Liver (tissue), 9 donors: ENCODE measurements around the gene COL4A1. TPM values are rescaled to one million over a fixed set of nuclear protein-coding genes. Genes with fewer than 3 reads are reported as not detected.

Experiments used
- DNase-seq: peaks from one replicate; pipeline ENCODE4 v3.0.0-alpha.2; 2017; ENCODE audit warnings: low spot score
- H3K27ac ChIP-seq, 2 donors: one replicate each; pipeline ENCODE4 v1.7.0; 2013; ENCODE audit warnings: inconsistent platforms in 2 of 2, low read length in 2 of 2, control low read depth in 1 of 2, low read depth in 1 of 2, mild to moderate bottlenecking in 1 of 2
- H3K27me3 ChIP-seq, 4 donors: one replicate each; pipeline versions ENCODE4 v1.6.1 to v1.7.0; 2013; ENCODE audit warnings: low read length in 3 of 4, inconsistent platforms in 1 of 4, mild to moderate bottlenecking in 1 of 4, moderate library complexity in 1 of 4; ENCODE audit not compliant: control insufficient read depth in 4 of 4, insufficient read depth in 4 of 4
- H3K36me3 ChIP-seq, 4 donors: one replicate each; pipeline versions ENCODE4 v1.6.1 to v1.7.0; 2013; ENCODE audit warnings: low read length in 3 of 4, mild to moderate bottlenecking in 3 of 4, low read depth in 1 of 4, moderate library complexity in 1 of 4; ENCODE audit not compliant: control insufficient read depth in 4 of 4, insufficient read depth in 3 of 4
- H3K4me1 ChIP-seq, 4 donors: one replicate each; pipeline versions ENCODE4 v1.6.1 to v1.7.0; 2013; ENCODE audit warnings: low read length in 3 of 4, mild to moderate bottlenecking in 3 of 4, moderate library complexity in 1 of 4; ENCODE audit not compliant: control insufficient read depth in 4 of 4, insufficient read depth in 4 of 4
- H3K4me3 ChIP-seq, 3 donors: one replicate each; pipeline versions ENCODE4 v1.6.1 to v1.7.0; 2013; ENCODE audit warnings: low read length in 3 of 3, control low read depth in 1 of 3, low read depth in 1 of 3, mild to moderate bottlenecking in 1 of 3
- H3K9ac ChIP-seq, 2 donors: one replicate each; pipeline ENCODE4 v1.7.0; 2013; ENCODE audit warnings: low read length in 2 of 2, mild to moderate bottlenecking in 2 of 2, moderate library complexity in 2 of 2, control low read depth in 1 of 2, low read depth in 1 of 2
- H3K9me3 ChIP-seq, 4 donors: one replicate each; pipeline versions ENCODE4 v1.6.1 to v1.7.0; 2013; ENCODE audit warnings: low read length in 3 of 4; ENCODE audit not compliant: control insufficient read depth in 4 of 4
- ATF3 ChIP-seq: IDR thresholded peaks from 2 replicates; pipeline ENCODE4 v1.6.1; 2016; ENCODE audit warnings: antibody characterized with exemption
- CTCF ChIP-seq: fragments of 150-350 bp; IDR thresholded peaks from 2 replicates; pipeline ENCODE4 v1.5.1; 2017; ENCODE audit warnings: improper control_type of control experiment, low read depth, low read length; ENCODE audit not compliant: missing input control
- FOXA1 ChIP-seq: IDR thresholded peaks from 2 replicates; pipeline ENCODE4 v1.6.1; 2016; ENCODE audit warnings: antibody characterized with exemption
- FOXA2 ChIP-seq: IDR thresholded peaks from 2 replicates; pipeline ENCODE4 v1.6.1; 2016; ENCODE audit warnings: antibody characterized with exemption
- GABPA ChIP-seq, 2 donors: IDR thresholded peaks in 1 of 2; conservative IDR thresholded peaks in 1 of 2; 2 replicates each; pipeline ENCODE4 v1.6.1; 2016; ENCODE audit warnings: antibody characterized with exemption in 2 of 2, mild to moderate bottlenecking in 1 of 2, moderate library complexity in 1 of 2
- HNF4A ChIP-seq, 2 donors: conservative IDR thresholded peaks; 2 replicates each; pipeline ENCODE4 v1.6.1; 2016; ENCODE audit warnings: antibody characterized with exemption in 2 of 2, mild to moderate bottlenecking in 2 of 2
- HNF4G ChIP-seq: IDR thresholded peaks from 2 replicates; pipeline ENCODE4 v1.6.1; 2016; ENCODE audit warnings: antibody characterized with exemption
- JUND ChIP-seq, 2 donors: IDR thresholded peaks; 2 replicates each; pipeline ENCODE4 v1.6.1; 2016; ENCODE audit warnings: antibody characterized with exemption in 2 of 2
- MAX ChIP-seq: IDR thresholded peaks from 2 replicates; pipeline ENCODE4 v1.6.1; 2016; ENCODE audit warnings: antibody characterized with exemption
- NR2F2 ChIP-seq: IDR thresholded peaks from 2 replicates; pipeline ENCODE4 v1.6.1; 2016; ENCODE audit warnings: antibody characterized with exemption
- RAD21 ChIP-seq, 2 donors: IDR thresholded peaks; 2 replicates each; pipeline ENCODE4 v1.6.1; 2016; ENCODE audit warnings: antibody characterized with exemption in 2 of 2, mild to moderate bottlenecking in 2 of 2
- RXRA ChIP-seq, 2 donors: IDR thresholded peaks; 2 replicates each; pipeline ENCODE4 v1.6.1; 2017 to 2018; ENCODE audit warnings: antibody characterized with exemption in 2 of 2, mild to moderate bottlenecking in 1 of 2
- SP1 ChIP-seq: IDR thresholded peaks from 2 replicates; pipeline ENCODE4 v1.6.1; 2018; ENCODE audit warnings: antibody characterized with exemption, mild to moderate bottlenecking
- TAF1 ChIP-seq: conservative IDR thresholded peaks from 2 replicates; pipeline ENCODE4 v1.6.1; 2016; ENCODE audit warnings: antibody characterized with exemption, mild to moderate bottlenecking
- YY1 ChIP-seq: IDR thresholded peaks from 2 replicates; pipeline ENCODE4 v1.6.1; 2016; ENCODE audit warnings: antibody characterized with exemption, mild to moderate bottlenecking
- ZBTB33 ChIP-seq: IDR thresholded peaks from 2 replicates; pipeline ENCODE4 v1.6.1; 2016; ENCODE audit warnings: antibody characterized with exemption
- WGBS: extraction: QIAGEN DNeasy Blood & Tissue Kit; methylation state at CpG from one replicate; pipeline ENCODE4 v1.1.7; 2013; 5-methylcytosine and 5-hydroxymethylcytosine counted together
- polyA plus RNA-seq, 2 donors: library from polyadenylated mRNA; stranded (reverse) in 1 of 2; unstranded in 1 of 2; fragments of 200-250 nt in 1 of 2; fragments of >200 nt in 1 of 2; fragmentation: Nextera tagmentation in 1 of 2; extraction: Ambion mirVana in 1 of 2; gene quantifications; one replicate each; pipeline versions ENCODE4 v1.2.1 to v1.2.3, GENCODE V29; 2013 to 2015
- total RNA-seq, 2 donors: library from RNA; depleted of rRNA; stranded (reverse); fragments of >200 nt; gene quantifications; one replicate each; pipeline ENCODE4 v1.2.3, GENCODE V29; 2014
- donor health status: healthy.
- donor health status: healthy.
- donor health status: healthy.
- donor health status: healthy.
- donor health status: healthy.

COL4A1 gene
- total and polyA plus RNA-seq, 4 donors: 5.0 to 68.5 (median 37.9) TPM

DNA sequence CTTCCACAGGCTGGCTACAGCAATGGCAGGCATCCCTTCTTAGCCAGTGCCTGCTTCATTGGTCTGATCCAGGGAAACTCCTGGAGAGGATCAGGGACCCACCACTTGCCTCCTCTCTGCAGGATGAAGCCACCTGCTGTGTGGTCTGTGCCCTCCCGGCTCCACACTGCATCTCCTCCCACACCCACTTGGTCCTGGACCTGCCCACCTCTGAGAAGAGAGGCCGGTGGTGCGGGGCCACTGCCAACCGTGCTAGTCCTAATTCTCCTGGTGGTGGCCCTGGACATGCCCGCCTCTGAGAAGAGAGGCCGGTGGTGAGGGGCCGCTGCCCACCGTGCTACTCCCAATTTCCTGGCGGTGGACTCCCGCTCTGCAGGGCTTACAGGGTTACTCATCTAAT, 98.8 kb downstream of the COL4A1 start:
- 96% methylated on average over 10 of the region's 10 CpGs for WGBS
- no peak for DNase-seq
- TF ChIP-seq MAX (no peak), ATF3 (no peak), CTCF (no peak), YY1 (no peak), JUND (IDR thresholded peaks at IDR 0.05) (no peak), FOXA1 (no peak), RXRA (IDR thresholded peaks at IDR 0.05) (no peak), ZBTB33 (no peak), SP1 (no peak), GABPA (IDR thresholded peaks at IDR 0.05 in 1 of 2, conservative IDR thresholded peaks at IDR 0.05 in 1 of 2) (no peak), NR2F2 (no peak), FOXA2 (no peak), HNF4G (no peak), RAD21 (IDR thresholded peaks at IDR 0.05) (no peak)

GRCh38 chr13:110206996-110207395, 100.0 kb downstream of the COL4A1 start:
- 45% methylated on average over 2 of the region's 2 CpGs for WGBS
- H3K36me3 ChIP-seq: no peaks in the 10 kb centered on the region

More for the DNA sequence above, 98.8 kb downstream of the COL4A1 start:
- H3K36me3 ChIP-seq: no peaks in the 10 kb centered on the region
- no peak overlapping the region for H3K27ac ChIP-seq
- no peak overlapping the region for H3K4me3 ChIP-seq
- H3K4me1 ChIP-seq: peaks cover 0 to 3% (median 0%) of the 10 kb centered on the region in 4 donors
- H3K27me3 ChIP-seq: no peaks in the 10 kb centered on the region
- H3K9me3 ChIP-seq: no peaks in the 10 kb centered on the region
- H3K9ac ChIP-seq: no peak overlapping the region

More at GRCh38 chr13:110206996-110207395, 100.0 kb downstream of the COL4A1 start:
- no peak overlapping the region for H3K27ac ChIP-seq
- DNase-seq: no peak
- TF ChIP-seq CTCF: no peak
- TF ChIP-seq NR2F2: no peak
- TF ChIP-seq SP1: no peak
- no peak for TF ChIP-seq HNF4A (conservative IDR thresholded peaks at IDR 0.05)
- TF ChIP-seq RXRA (IDR thresholded peaks at IDR 0.05): no peak
- TF ChIP-seq RAD21 (IDR thresholded peaks at IDR 0.05): no peak
- no peak for TF ChIP-seq HNF4G
- TF ChIP-seq FOXA2: no peak
- no peak for TF ChIP-seq YY1
- TF ChIP-seq TAF1: no peak
- peaks cover 0 to 3% (median 0%) of the 10 kb centered on the region in 4 donors for H3K4me1 ChIP-seq
- H3K4me3 ChIP-seq: no peak overlapping the region
- no peak overlapping the region for H3K9ac ChIP-seq
- H3K9me3 ChIP-seq: no peaks in the 10 kb centered on the region
- H3K27me3 ChIP-seq: no peaks in the 10 kb centered on the region
